GM19025 (cell line): ENCODE data around the gene LRRK1.

Experiments used
- ATAC-seq: cut with Tn5 transposase; IDR thresholded peaks from one replicate; pipeline ENCODE4 v1.9.1; 2021; ENCODE audit warnings: mild to moderate bottlenecking, low read depth, moderate library complexity; ENCODE audit not compliant: unreplicated experiment

LRRK1 gene

DNA sequence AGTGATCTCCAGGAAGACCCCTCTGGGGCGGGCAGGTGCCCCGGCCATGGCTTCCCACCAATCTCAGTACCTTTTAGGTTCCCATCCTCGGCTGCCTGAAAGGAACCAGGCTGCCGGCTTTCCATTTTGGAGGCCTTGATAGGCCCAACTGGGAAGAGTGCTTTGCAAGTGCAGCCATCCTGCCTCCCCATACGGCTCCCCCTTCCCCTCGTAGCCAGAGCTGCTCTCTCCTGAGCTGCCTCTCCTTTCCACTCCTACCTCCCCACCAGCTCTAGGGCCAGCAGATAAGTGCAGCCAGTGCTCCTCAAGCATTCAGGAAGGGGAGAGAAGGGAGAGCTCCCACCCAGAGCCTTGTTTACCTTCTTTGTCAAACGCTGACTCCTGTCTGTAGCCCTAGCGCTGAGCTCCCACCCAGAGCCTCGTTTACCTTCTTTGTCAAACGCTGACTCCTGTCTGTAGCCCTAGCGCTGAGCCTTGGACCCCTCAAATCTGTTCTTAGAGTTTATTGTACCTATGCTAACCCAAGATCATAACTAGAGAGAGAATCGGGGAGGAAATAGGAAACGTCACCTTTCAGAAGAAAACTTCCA lies 133.0 kb downstream of the LRRK1 start:
- no peak for ATAC-seq

DNA sequence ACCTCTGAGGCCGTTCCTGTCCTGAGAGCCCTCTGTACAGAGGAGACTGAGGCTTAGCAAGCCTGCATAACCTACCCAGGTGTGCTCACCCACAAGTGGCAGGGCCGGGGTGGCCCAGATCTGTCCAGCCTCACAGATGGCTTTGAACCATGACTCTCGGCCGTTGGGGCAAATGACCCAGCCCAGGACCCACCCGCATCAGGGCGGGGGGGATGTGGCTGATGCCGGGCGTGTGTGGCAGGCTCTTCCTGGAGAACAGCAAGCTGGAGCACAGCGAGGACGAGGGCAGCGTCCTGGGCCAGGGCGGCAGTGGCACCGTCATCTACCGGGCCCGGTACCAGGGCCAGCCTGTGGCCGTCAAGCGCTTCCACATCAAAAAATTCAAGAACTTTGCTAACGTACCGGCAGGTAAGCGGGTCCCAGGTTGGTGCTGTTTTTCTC lies 133.5 kb downstream of the LRRK1 start:
- no peak for ATAC-seq

GRCh38 chr15:101053261-101053660 lies 134.1 kb downstream of the LRRK1 start:
- no peak for ATAC-seq

DNA sequence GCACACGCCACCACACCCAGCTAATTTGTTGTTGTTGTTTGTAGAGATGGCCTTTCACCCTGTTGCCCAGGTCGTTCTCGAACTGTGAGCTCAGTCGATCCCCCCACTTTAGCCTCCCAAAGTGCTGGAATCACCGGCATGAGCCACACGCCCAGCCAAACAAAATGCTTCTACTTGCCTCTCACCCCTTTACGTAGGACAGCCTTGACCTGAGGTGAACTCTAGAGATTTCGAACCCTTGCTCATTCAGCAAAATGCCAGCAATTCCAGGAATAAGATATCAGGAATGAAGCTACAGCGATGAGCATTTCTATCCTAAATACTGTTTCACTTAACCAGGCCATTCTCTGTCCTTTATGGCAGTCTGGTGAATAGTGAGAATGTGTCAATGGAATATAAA lies 135.0 kb downstream of the LRRK1 start:
- no peak for ATAC-seq

DNA sequence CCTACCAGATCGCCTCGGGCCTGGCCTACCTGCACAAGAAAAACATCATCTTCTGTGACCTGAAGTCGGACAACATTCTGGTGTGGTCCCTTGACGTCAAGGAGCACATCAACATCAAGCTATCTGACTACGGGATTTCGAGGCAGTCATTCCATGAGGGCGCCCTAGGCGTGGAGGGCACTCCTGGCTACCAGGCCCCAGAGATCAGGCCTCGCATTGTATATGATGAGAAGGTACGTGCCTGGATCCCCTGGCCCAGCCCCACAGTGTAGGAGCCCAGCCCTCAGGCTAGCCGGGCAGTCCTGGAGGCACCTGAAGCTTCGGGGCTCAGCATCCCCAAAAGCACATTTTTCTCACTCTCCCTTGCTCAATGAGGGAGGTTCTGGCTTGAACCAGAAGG lies 135.8 kb downstream of the LRRK1 start:
- no peak for ATAC-seq

- no peak for ATAC-seq
These were observed 136.3 kb downstream of the LRRK1 start for GRCh38 chr15:101055411-101055810.

DNA sequence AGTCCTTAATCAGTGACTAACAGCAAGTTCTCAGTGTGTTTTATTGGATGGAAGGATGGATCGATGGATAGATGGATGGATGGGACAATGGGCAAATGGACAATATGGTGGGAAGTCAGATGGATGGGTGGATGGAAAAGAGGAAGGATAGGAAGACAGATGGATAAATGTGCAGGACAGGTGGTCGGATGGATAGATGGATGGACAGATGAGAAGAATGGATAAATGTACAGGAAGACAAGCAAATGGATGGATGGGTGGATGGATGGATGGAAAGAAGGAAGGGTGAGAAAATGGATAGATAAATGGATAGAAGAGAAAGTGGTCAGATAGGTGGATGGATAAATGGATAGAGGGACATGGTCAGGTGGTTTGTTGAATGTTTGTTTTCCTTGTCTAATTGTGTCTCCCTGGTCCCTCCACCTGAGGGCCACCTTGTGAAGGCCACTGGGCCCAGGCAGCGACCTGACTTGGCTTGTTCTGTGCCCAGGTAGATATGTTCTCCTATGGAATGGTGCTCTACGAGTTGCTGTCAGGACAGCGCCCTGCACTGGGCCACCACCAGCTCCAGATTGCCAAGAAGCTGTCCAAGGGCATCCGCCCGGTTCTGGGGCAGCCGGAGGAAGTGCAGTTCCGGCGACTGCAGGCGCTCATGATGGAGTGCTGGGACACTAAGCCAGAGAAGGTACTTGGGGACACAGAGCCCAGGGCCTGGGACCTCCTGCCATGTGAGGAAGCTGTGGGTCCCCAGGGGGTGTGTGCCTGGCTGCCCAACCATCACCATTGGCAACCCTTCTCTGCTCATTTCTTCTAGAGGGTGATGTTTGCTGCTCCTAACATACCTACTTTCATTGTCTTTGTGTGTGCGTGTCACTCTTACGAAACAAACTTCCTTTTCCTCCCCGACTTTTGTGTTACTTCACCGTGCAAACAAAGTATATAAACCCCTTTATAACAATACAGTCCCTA lies 137.5 kb downstream of the LRRK1 start:
- no peak for ATAC-seq

- no peak for ATAC-seq
These were observed 138.8 kb downstream of the LRRK1 start for GRCh38 chr15:101057841-101058407.

DNA sequence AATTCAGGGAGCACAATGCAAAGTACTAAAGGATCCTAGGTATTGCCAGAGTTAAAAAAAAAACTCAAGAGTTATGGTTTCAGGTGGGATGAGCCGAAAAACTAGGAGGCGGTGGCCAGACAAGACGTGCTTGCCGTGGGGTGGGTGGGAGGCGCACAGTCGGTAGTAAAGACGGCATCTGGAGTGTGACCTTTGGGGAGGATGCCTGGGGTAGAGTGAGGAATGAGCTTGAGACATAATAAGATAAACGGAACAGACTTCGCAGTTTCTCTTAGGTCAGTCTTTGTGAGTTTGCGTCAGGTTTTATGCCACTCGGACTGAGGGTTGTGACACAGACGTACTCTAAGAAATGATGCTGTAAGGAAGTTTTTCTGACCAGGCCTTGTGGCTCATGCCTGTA lies 139.6 kb downstream of the LRRK1 start:
- no peak for ATAC-seq

GRCh38 chr15:101059381-101060341 lies 140.5 kb downstream of the LRRK1 start:
- no peak for ATAC-seq

DNA sequence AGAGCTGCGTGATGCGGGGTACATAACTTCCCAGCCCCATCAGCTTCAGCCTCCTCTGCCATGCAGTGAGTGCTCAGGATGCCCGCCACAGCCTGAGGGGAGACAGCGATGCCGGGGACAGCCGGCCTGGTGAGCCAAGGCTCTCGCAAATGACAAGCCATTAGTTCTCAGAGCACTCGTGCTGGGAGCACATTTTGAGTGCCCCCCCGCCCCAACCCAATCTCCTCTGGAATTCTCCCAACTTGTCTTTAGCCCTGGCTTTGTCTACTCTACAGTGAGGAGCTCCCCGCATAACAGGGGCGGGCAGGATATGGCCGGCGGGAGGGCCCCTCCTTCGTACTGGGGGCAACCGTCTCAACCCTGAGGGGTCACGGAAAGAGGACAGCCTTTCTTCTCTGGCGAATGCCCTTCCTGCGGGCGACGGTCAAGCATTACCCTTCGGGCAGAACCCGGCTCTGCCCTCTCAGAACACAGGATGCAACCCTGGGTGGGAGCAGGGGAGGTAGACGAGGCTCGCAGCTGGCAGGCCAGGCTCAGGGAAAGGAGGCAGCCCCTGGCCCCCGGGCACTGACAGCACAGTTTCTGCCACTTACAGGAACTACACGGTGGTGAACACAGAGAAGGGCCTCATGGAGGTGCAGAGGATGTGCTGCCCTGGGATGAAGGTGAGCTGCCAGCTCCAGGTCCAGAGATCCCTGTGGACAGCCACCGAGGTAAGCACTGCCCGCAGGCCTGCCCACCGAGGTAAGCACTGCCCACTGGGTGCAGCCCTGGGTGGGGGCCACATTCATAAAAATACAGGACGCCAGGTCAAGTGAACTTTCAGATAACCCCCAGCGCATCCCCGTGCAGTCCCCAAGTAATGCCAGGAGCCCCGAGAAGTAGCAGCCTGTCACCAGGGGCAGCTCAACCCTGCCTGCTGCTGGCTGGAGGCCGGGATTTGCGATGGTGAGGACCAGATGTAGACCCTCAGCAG lies 141.7 kb downstream of the LRRK1 start:
- no peak for ATAC-seq

- no peak for ATAC-seq
These were observed 142.9 kb downstream of the LRRK1 start for GRCh38 chr15:101062063-101062462.

DNA sequence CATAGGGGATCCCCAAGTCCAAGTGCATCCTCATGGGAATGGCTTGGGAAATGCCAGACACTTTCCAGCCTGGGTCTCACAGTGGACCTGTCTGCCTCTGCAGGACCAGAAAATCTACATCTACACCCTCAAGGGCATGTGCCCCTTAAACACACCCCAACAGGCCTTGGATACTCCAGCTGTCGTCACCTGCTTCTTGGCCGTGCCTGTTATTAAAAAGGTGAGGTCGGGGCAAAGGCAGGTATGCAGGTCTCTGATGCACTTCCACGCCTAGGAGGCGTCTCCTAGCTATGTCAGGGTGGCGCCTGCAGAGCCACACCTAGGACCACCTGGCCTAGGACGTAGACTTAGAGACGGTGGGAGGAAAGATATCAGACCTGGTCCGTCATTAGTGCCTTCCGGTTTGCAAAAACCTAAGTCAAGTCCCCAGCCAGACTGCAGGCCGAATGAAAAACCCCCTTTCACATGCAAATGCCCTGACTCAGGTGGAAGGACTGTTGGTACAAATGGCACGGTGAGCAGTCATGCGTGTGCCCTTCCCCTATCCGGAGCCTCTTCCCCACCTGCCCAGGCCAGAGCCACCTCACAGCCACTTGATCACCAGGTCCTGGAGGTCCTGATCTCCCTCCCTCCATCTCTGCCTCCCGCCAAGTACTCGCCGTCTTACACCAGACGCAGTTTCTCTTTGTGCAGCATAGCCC lies 143.5 kb downstream of the LRRK1 start:
- ATAC-seq: peak; percentile 73

DNA sequence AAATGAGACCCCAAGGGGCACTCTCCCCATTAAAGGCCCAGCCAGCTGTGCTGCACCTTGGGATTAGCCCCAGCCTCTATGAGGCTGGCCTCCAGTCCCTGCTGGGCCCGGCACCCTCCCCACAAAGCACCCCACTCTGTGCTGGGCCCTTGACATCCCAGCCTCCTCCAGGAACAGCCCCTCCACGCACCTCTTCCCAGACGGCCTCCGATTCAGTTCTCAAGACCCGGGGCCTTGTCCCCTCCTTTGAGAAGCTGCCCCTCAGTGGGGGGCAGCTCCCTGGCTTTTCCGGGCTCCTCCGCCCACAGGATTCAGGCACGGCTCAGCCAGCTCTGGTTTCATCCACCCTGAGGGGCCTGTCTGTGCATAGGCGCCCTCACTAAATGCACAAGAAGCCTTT lies 144.1 kb downstream of the LRRK1 start:
- ATAC-seq: no peak

DNA sequence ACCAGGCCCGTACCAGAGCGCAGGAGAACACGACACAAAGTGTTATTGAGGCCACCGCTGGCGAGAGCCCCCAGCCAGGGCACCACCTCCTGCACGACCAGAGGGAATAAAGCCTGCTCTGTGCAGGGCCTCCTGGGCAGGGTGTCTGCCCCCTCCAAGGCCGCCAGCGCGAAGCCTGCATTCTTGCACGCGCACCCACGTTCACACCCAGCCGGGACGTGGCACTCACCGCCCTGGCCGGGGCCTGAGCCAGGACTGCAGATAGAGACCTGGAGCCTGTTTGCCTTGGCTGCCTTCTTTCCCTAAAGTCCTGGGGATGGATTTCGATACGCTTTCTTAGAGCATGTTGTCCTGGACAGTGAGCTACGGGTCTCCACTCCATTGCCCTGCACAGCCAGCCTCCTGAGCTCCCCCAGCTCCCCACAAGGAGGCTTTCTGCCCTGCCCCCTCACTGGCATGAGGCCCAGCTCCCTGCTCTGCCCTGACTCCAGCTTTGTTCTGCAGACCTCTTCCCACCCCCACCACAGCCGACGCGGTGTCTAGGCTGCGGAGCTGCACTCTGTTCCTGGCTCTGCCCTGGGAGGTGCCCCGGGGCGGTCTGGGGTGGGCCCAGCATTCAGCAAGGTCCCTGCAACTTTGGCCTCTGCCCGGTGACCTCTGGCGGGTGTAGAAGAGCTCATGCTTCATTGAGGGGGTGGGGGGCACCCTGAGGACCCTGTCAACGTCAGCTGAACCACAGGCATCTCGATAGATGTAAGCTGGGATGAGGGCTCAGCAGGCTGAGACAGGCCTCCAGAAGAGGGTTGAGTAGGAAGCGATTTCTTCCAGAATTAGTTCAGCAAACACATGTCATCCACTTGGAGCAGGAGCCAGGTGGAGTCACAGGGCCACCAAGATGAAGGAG lies 145.0 kb downstream of the LRRK1 start:
- ATAC-seq: no peak

- no peak for ATAC-seq
These were observed 145.8 kb downstream of the LRRK1 start for GRCh38 chr15:101064795-101065569.
